ENCODE results near the gene SLC30A2. TPM values are rescaled to one million over a fixed set of nuclear protein-coding genes. Genes with fewer than 3 reads are reported as not detected.
A peak's percentile ranks its signal among the peaks of the same experiment; 100 is the strongest.

The SLC30A2 gene
- total and polyA plus RNA-seq, 2 experiments from 2014 or later = 1.3 to 1.8 TPM

- Histone ChIP-seq H3K27me3 (no peaks in the 10 kb centered on the region), H3K9me3 (ENCODE audit: low read depth) (no peaks in the 10 kb centered on the region), H3K36me3 (no peaks in the 10 kb centered on the region), H3K4me3 (no peak overlapping the region), H3K4me1 (ENCODE audit: low read depth) (no peaks in the 10 kb centered on the region), H3K27ac (no peak overlapping the region)
- DNase-seq (ENCODE audit: low read depth in 1 of 2, low spot score in 1 of 2) = no peak
- TF ChIP-seq, protein P1, sequence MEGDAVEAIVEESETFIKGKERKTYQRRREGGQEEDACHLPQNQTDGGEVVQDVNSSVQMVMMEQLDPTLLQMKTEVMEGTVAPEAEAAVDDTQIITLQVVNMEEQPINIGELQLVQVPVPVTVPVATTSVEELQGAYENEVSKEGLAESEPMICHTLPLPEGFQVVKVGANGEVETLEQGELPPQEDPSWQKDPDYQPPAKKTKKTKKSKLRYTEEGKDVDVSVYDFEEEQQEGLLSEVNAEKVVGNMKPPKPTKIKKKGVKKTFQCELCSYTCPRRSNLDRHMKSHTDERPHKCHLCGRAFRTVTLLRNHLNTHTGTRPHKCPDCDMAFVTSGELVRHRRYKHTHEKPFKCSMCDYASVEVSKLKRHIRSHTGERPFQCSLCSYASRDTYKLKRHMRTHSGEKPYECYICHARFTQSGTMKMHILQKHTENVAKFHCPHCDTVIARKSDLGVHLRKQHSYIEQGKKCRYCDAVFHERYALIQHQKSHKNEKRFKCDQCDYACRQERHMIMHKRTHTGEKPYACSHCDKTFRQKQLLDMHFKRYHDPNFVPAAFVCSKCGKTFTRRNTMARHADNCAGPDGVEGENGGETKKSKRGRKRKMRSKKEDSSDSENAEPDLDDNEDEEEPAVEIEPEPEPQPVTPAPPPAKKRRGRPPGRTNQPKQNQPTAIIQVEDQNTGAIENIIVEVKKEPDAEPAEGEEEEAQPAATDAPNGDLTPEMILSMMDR (IDR thresholded peaks at IDR 0.05; ENCODE audit: low read depth, low read length) = no peak
These were observed 40.3 kb downstream of the SLC30A2 start for GRCh38 chr1:26005434-26006105.

GRCh38 chr1:26003756-26004155, 42.2 kb downstream of the SLC30A2 start:
- H3K9me3 ChIP-seq (ENCODE audit: low read depth) = no peaks in the 10 kb centered on the region
- no peaks in the 10 kb centered on the region for H3K27me3 ChIP-seq
- TF ChIP-seq, protein P1 (IDR thresholded peaks at IDR 0.05; ENCODE audit: low read depth, low read length) = no peak
- H3K36me3 ChIP-seq = no peaks in the 10 kb centered on the region
- H3K27ac ChIP-seq = no peak overlapping the region
- no peaks in the 10 kb centered on the region for H3K4me1 ChIP-seq (ENCODE audit: low read depth)
- H3K4me3 ChIP-seq = no peak overlapping the region
- no peak for DNase-seq (ENCODE audit: low read depth in 1 of 2, low spot score in 1 of 2)

GRCh38 chr1:26003262-26003661, 42.7 kb downstream of the SLC30A2 start:
- TF ChIP-seq, protein P1 (IDR thresholded peaks at IDR 0.05; ENCODE audit: low read depth, low read length) = no peak
- DNase-seq (ENCODE audit: low read depth in 1 of 2, low spot score in 1 of 2) = no peak
- H3K27ac ChIP-seq = no peak overlapping the region
- no peaks in the 10 kb centered on the region for H3K36me3 ChIP-seq
- peaks cover 5% of the 10 kb centered on the region for H3K4me1 ChIP-seq (ENCODE audit: low read depth)
- H3K27me3 ChIP-seq = no peaks in the 10 kb centered on the region
- no peaks in the 10 kb centered on the region for H3K9me3 ChIP-seq (ENCODE audit: low read depth)
- no peak overlapping the region for H3K4me3 ChIP-seq

DNA sequence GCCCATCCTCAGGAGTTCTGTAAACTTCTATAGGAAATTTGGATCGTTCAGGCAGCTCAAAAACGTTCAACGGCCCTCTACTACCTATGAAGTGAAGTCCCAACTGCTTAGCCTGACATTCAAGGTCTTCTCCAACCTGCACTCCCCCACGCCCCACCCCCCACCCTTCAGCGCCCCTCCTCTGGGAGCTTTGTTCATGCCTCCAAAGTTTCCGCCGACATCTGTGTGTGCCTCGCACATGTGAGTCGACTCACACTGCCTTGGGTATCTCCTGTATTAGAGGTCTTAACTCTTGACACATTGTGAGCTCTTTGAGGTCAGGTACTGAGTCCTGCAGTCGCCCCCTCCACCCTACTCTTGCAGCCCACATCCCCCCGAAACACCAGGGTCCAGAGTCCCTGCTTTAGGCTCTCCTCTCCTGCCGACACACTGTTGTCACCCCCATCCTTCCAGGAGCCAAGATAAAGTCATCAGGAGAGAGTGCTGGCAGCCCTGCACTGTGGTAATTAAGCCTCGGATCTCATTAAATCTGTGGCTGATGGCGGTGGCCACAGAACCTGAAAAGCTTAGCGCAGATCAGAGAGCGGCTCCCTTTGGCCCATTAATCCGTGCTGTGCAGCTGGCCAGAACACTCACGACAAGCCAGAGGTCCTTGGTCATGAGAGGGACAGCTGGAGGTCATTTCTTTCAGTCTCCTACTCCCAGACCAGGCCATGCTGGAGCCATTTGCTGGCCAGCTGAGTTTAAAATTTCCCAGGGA, 46.7 kb downstream of the SLC30A2 start:
- Histone ChIP-seq H3K4me3 (no peak overlapping the region), H3K36me3 (no peaks in the 10 kb centered on the region), H3K27ac (no peak overlapping the region), H3K4me1 (ENCODE audit: low read depth) (peaks cover 12% of the 10 kb centered on the region), H3K27me3 (no peaks in the 10 kb centered on the region), H3K9me3 (ENCODE audit: low read depth) (no peaks in the 10 kb centered on the region)
- TF ChIP-seq, protein P1 (IDR thresholded peaks at IDR 0.05; ENCODE audit: low read depth, low read length) = no peak
- no peak for DNase-seq (ENCODE audit: low read depth in 1 of 2, low spot score in 1 of 2)

- Histone ChIP-seq H3K36me3 (no peaks in the 10 kb centered on the region), H3K27ac (peak within 1 kb of the TSS; percentile 85), H3K4me3 (peak within 1 kb of the TSS; percentile 50), H3K27me3 (no peaks in the 10 kb centered on the region), H3K9me3 (ENCODE audit: low read depth) (no peaks in the 10 kb centered on the region), H3K4me1 (ENCODE audit: low read depth) (peaks cover 21% of the 10 kb centered on the region)
- TF ChIP-seq, protein P1 (IDR thresholded peaks at IDR 0.05; ENCODE audit: low read depth, low read length) = peak; percentile 97
- peak; percentile 99 to 100 for DNase-seq (ENCODE audit: low read depth in 1 of 2, low spot score in 1 of 2)
These were observed 47.8 kb downstream of the SLC30A2 start, which contains the start of gene PAFAH2 for GRCh38 chr1:25997828-25998761. Gene PAFAH2, minus strand, starts transcription at chr1:25998063. Its CDS starts 7,247 bp downstream, at chr1:25990816.

Data from cardiac muscle cell (in vitro differentiated cells and primary cell).